Mesendoderm (in vitro differentiated cells): ENCODE data around the gene PRSS2.

Experiments
- DNase-seq: peaks from one replicate; pipeline ENCODE4 v3.0.0; 2013
- H2AK5ac ChIP-seq: 2 replicates; pipeline ENCODE4 v1.6.1; 2013; ENCODE audit warnings: low read length, inconsistent platforms
- H2BK120ac ChIP-seq: 2 replicates; pipeline ENCODE4 v1.6.1; 2013; ENCODE audit warnings: low read depth, mild to moderate bottlenecking, low read length, moderate library complexity, mixed read lengths
- H2BK15ac ChIP-seq: replicated peaks from 2 replicates; pipeline ENCODE4 v1.6.1; 2013; ENCODE audit warnings: low read depth, mild to moderate bottlenecking, moderate library complexity
- H2BK5ac ChIP-seq: 2 replicates; pipeline ENCODE4 v1.6.1; 2013; ENCODE audit warnings: low read length, inconsistent platforms
- H3K18ac ChIP-seq: 2 replicates; pipeline ENCODE4 v1.6.1; 2013; ENCODE audit warnings: mild to moderate bottlenecking, low read length, mixed read lengths
- H3K23ac ChIP-seq: one replicate; pipeline ENCODE4 v1.6.1; 2013; ENCODE audit warnings: low read length
- H3K27ac ChIP-seq: 2 replicates; pipeline ENCODE4 v1.5.1; 2013; ENCODE audit warnings: low read depth, mild to moderate bottlenecking, inconsistent platforms, low read length, moderate library complexity
- H3K27me3 ChIP-seq: 2 replicates; pipeline ENCODE4 v1.6.1; 2013; ENCODE audit warnings: low read length, control low read depth, mild to moderate bottlenecking, inconsistent platforms; ENCODE audit not compliant: insufficient read depth, poor library complexity
- H3K36me3 ChIP-seq: 2 replicates; pipeline ENCODE4 v1.6.1; 2013; ENCODE audit warnings: low read length, inconsistent platforms; ENCODE audit not compliant: control insufficient read depth, insufficient read depth
- H3K4ac ChIP-seq: one replicate; pipeline ENCODE4 v1.6.1; 2013; ENCODE audit warnings: low read depth, mild to moderate bottlenecking, low read length, moderate library complexity
- H3K4me1 ChIP-seq: 2 replicates; pipeline ENCODE4 v1.6.1; 2013; ENCODE audit warnings: low read depth, low read length, inconsistent platforms; ENCODE audit not compliant: control insufficient read depth
- H3K4me2 ChIP-seq: 2 replicates; pipeline ENCODE4 v1.6.1; 2013; ENCODE audit warnings: low read length
- H3K4me3 ChIP-seq: 2 replicates; pipeline ENCODE4 v1.5.1; 2013; ENCODE audit warnings: mild to moderate bottlenecking, low read length
- H3K56ac ChIP-seq: one replicate; pipeline ENCODE4 v1.6.1; 2013; ENCODE audit warnings: low read length
- H3K79me1 ChIP-seq: 2 replicates; pipeline ENCODE4 v1.6.1; 2013; ENCODE audit warnings: low read length, inconsistent platforms
- H3K79me2 ChIP-seq: 2 replicates; pipeline ENCODE4 v1.6.1; 2013; ENCODE audit warnings: mild to moderate bottlenecking, low read length; ENCODE audit not compliant: control insufficient read depth, insufficient read depth
- H3K9ac ChIP-seq: 2 replicates; pipeline ENCODE4 v1.6.1; 2013; ENCODE audit warnings: low read length, inconsistent platforms
- H4K5ac ChIP-seq: one replicate; pipeline ENCODE4 v1.6.1; 2013; ENCODE audit warnings: low read length
- H4K8ac ChIP-seq: one replicate; pipeline ENCODE4 v1.6.1; 2013; ENCODE audit warnings: low read depth, mild to moderate bottlenecking, control low read depth, low read length, moderate library complexity
- WGBS: extraction: QIAGEN DNeasy Blood & Tissue Kit; methylation state at CpG from one replicate; pipeline ENCODE4 v1.1.7; 2013; ENCODE audit warnings: low lambda C conversion rate, missing lambda C conversion rate; ENCODE audit not compliant: insufficient coverage; ENCODE audit errors: extremely low coverage; 5-methylcytosine and 5-hydroxymethylcytosine counted together

Gene PRSS2

GRCh38 chr7:142808802-142809583, 38.2 kb downstream of the PRSS2 start:
- Histone ChIP-seq H3K27me3 (no peaks in the 10 kb centered on the region), H2BK15ac (no peak overlapping the region), H3K18ac (no peak overlapping the region), H3K4ac (no peak overlapping the region), H4K5ac (no peak overlapping the region), H2AK5ac (no peak overlapping the region), H3K9ac (no peak overlapping the region), H3K79me1 (no peaks in the 10 kb centered on the region), H3K36me3 (no peaks in the 10 kb centered on the region), H4K8ac (no peak overlapping the region), H2BK5ac (no peak overlapping the region), H3K4me3 (no peak overlapping the region), H3K23ac (no peak overlapping the region), H3K4me2 (no peak overlapping the region), H2BK120ac (no peak overlapping the region), H3K56ac (no peak overlapping the region), H3K27ac (no peak overlapping the region), H3K79me2 (no peaks in the 10 kb centered on the region), H3K4me1 (peaks cover 7% of the 10 kb centered on the region)
- no CpG with 5 or more reads among the region's 6 CpGs for WGBS
- DNase-seq: no peak

- no CpG with 5 or more reads among the region's 2 CpGs for WGBS
- Histone ChIP-seq H3K9ac (no peak overlapping the region), H3K27ac (no peak overlapping the region), H3K23ac (no peak overlapping the region), H2AK5ac (no peak overlapping the region), H3K56ac (no peak overlapping the region), H3K4ac (no peak overlapping the region), H3K4me1 (peaks cover 8% of the 10 kb centered on the region), H3K36me3 (no peaks in the 10 kb centered on the region), H4K8ac (no peak overlapping the region), H2BK15ac (no peak overlapping the region), H3K79me2 (no peaks in the 10 kb centered on the region), H3K4me3 (no peak overlapping the region), H4K5ac (no peak overlapping the region), H3K79me1 (no peaks in the 10 kb centered on the region), H2BK5ac (no peak overlapping the region), H3K27me3 (no peaks in the 10 kb centered on the region), H2BK120ac (no peak overlapping the region), H3K4me2 (no peak overlapping the region), H3K18ac (no peak overlapping the region)
- no peak for DNase-seq
Measured at GRCh38 chr7:142809671-142810070, 38.9 kb downstream of the PRSS2 start.

GRCh38 chr7:142811154-142811737, 40.5 kb downstream of the PRSS2 start:
- peak; percentile 90 for DNase-seq
- no CpG with 5 or more reads among the region's 6 CpGs for WGBS
- Histone ChIP-seq H2BK15ac (no peak overlapping the region), H3K4ac (no peak overlapping the region), H2BK120ac (no peak overlapping the region), H3K18ac (no peak overlapping the region), H3K4me1 (peaks cover 8% of the 10 kb centered on the region), H4K8ac (no peak overlapping the region), H3K27ac (no peak overlapping the region), H2BK5ac (no peak overlapping the region), H3K79me2 (no peaks in the 10 kb centered on the region), H3K23ac (no peak overlapping the region), H3K4me3 (no peak overlapping the region), H3K56ac (no peak overlapping the region), H3K27me3 (no peaks in the 10 kb centered on the region), H3K36me3 (no peaks in the 10 kb centered on the region), H3K79me1 (no peaks in the 10 kb centered on the region), H2AK5ac (no peak overlapping the region), H4K5ac (no peak overlapping the region), H3K4me2 (no peak overlapping the region), H3K9ac (no peak overlapping the region)

DNA sequence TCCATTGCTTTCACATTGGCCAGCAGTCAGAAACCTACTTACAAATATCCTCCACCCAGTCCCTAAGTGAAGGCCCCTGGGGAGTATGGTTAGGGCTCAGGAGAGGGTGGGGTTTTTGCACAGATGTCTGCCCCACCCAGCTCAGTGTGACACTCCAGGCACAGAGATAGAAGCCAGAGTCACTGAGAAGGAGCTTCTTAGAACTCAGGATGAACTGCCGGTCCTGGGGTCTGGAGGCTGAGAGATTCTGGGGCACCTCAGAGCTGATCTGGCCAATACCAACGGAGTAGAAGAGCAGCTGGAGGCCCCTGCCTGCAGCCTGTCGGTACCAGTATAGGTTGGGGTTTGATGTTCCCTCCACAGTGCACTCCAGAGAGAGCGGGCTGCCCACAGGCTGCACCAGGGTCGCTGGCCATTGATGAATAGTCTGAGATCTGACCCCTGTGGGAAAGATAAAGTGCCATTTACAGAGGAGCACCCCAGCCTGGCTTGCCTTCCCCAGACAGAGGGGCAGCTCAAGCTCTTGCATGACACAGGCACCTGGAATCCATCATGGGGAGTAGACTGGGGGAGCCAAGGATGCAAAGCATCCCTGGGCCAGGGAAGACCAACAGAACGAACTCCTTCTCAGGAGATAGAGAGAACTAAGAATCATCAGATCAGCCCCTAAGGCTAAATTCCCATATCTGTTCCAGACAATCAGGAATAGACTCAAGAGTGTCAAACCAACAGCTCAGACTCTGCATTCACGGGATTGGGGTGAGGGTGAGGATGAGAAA, 41.9 kb downstream of the PRSS2 start:
- peak overlapping the region; percentile 63 for H3K4ac ChIP-seq
- peak overlapping the region; percentile 52 for H3K27ac ChIP-seq
- no peaks in the 10 kb centered on the region for H3K27me3 ChIP-seq
- no peak overlapping the region for H4K5ac ChIP-seq
- H3K4me2 ChIP-seq: no peak overlapping the region
- H3K56ac ChIP-seq: peak overlapping the region; percentile 51
- DNase-seq: peak; percentile 85
- H2AK5ac ChIP-seq: no peak overlapping the region
- peak overlapping the region; percentile 24 for H3K9ac ChIP-seq
- no peak overlapping the region for H3K23ac ChIP-seq
- no peaks in the 10 kb centered on the region for H3K36me3 ChIP-seq
- no peaks in the 10 kb centered on the region for H3K79me2 ChIP-seq
- H3K79me1 ChIP-seq: no peaks in the 10 kb centered on the region
- no CpG with 5 or more reads among the region's 7 CpGs for WGBS
- no peak overlapping the region for H2BK15ac ChIP-seq
- H3K18ac ChIP-seq: peak overlapping the region; percentile 12
- peak overlapping the region; percentile 53 for H2BK5ac ChIP-seq
- H3K4me1 ChIP-seq: peaks cover 8% of the 10 kb centered on the region
- H2BK120ac ChIP-seq: peak overlapping the region; percentile 3
- H4K8ac ChIP-seq: no peak overlapping the region
- no peak overlapping the region for H3K4me3 ChIP-seq

DNA sequence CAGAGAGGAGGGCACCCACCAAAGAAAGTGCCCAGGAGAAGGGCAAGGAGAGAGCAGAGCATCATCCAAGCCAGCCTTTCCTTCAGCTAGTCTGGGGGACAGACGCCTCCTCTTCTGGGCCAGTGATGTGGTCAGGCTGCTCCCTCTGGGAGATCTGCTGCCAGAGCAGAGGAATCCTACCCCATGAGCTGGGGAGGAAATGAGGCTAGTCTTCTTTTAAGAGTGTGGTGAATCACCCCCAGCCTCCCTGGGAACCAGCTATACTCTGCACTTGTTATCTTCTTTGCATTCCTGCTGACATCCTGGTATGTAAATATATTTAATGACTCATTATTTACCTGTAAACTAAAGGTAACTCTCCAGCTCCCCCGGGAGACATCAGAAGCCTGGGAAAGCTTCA, 42.5 kb downstream of the PRSS2 start:
- peak overlapping the region; percentile 12 for H3K18ac ChIP-seq
- H3K4me1 ChIP-seq: peaks cover 8% of the 10 kb centered on the region
- no peak overlapping the region for H3K4me2 ChIP-seq
- H3K79me1 ChIP-seq: no peaks in the 10 kb centered on the region
- no peak overlapping the region for H3K4ac ChIP-seq
- no CpG with 5 or more reads among the region's 2 CpGs for WGBS
- H2BK5ac ChIP-seq: peak overlapping the region; percentile 53
- no peaks in the 10 kb centered on the region for H3K79me2 ChIP-seq
- H3K27me3 ChIP-seq: no peaks in the 10 kb centered on the region
- peak; percentile 98 for DNase-seq
- no peak overlapping the region for H3K4me3 ChIP-seq
- no peak overlapping the region for H3K9ac ChIP-seq
- H4K8ac ChIP-seq: no peak overlapping the region
- no peak overlapping the region for H2BK15ac ChIP-seq
- no peak overlapping the region for H2AK5ac ChIP-seq
- no peak overlapping the region for H4K5ac ChIP-seq
- no peaks in the 10 kb centered on the region for H3K36me3 ChIP-seq
- H2BK120ac ChIP-seq: no peak overlapping the region
- H3K27ac ChIP-seq: peak overlapping the region; percentile 52
- H3K56ac ChIP-seq: peak overlapping the region; percentile 51
- no peak overlapping the region for H3K23ac ChIP-seq
